ENCODE results near the gene CD58.
"Not testable (repeated sequence)": the region's sequence is repeated elsewhere in the genome, so short reads cannot be mapped to it uniquely, and the experiment has no call there.

CD58 gene

GRCh38 chr1:116591951-116592605 lies 21.3 kb upstream of the CD58 start:
- not testable (repeated sequence) for DNase-seq

- not testable (repeated sequence) for DNase-seq
Observed at GRCh38 chr1:116591006-116591950, 20.5 kb upstream of the CD58 start.

- not testable (repeated sequence) for DNase-seq
Observed at GRCh38 chr1:116590359-116591005, 19.7 kb upstream of the CD58 start.

- DNase-seq = not testable (repeated sequence)
Observed at GRCh38 chr1:116589101-116589735, 18.4 kb upstream of the CD58 start.

- no peak for DNase-seq
Observed at GRCh38 chr1:116587501-116588227, 16.8 kb upstream of the CD58 start.

- DNase-seq = no peak
Observed at GRCh38 chr1:116586741-116587143, 15.9 kb upstream of the CD58 start.

GRCh38 chr1:116585886-116586285 lies 15.1 kb upstream of the CD58 start:
- DNase-seq = no peak

- DNase-seq = no peak
Observed at GRCh38 chr1:116581323-116581885, 10.6 kb upstream of the CD58 start.

- DNase-seq = no peak
Observed at GRCh38 chr1:116580446-116581322, 9.9 kb upstream of the CD58 start.

GRCh38 chr1:116579259-116579875 lies 8.5 kb upstream of the CD58 start:
- no peak for DNase-seq

- no peak for DNase-seq
Observed at GRCh38 chr1:116578581-116578980, 7.8 kb upstream of the CD58 start.

GRCh38 chr1:116577759-116578314 lies 7.0 kb upstream of the CD58 start:
- DNase-seq = no peak

GRCh38 chr1:116574581-116575291 lies 3.9 kb upstream of the CD58 start:
- DNase-seq = peak; percentile 29

- DNase-seq = no peak
Observed at GRCh38 chr1:116573431-116574095, 2.7 kb upstream of the CD58 start.

GRCh38 chr1:116572771-116573430 lies 2.1 kb upstream of the CD58 start:
- DNase-seq = no peak

GRCh38 chr1:116572099-116572498 lies 1.3 kb upstream of the CD58 start:
- DNase-seq = no peak

- DNase-seq = no peak
Observed at GRCh38 chr1:116571215-116571919, 541 bp upstream of the CD58 start.
